SIG-M5 treated with dmso at 0.1 percent for 504 hours (cell line): ENCODE results near the gene CELA3A.
"Not testable (repeated sequence)": the region's sequence is repeated elsewhere in the genome, so short reads cannot be mapped to it uniquely, and the experiment has no call there.

Experiments
- DNase-seq: peaks from one replicate; lab custom pipeline; 2025; ENCODE audit not compliant: unreplicated experiment; lab: John Stamatoyannopoulos, UW

Gene CELA3A

GRCh38 chr1:21980515-21981220 is 20.8 kb upstream of the CELA3A start:
- not testable (repeated sequence) for DNase-seq

DNA sequence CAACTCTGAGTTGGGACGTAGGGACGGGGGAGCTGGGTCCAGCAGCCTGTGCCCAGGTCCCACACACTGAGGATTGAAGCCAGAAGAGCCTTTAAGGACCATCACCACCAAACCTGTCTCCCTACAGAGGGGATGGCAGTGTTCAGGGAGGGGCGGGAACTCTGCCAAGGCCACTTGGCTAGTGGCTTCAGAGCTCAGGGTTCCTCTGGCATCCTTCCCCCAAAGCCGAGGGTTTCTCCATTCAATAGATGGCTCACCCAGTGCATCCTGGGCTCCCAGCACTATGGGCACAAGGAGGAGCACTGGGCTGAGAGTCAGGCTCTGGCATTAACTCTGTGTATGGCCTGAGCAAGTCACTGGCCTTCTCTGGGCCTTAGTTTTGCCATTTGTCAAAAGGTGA is 20.2 kb upstream of the CELA3A start:
- DNase-seq, result not testable (repeated sequence)

DNA sequence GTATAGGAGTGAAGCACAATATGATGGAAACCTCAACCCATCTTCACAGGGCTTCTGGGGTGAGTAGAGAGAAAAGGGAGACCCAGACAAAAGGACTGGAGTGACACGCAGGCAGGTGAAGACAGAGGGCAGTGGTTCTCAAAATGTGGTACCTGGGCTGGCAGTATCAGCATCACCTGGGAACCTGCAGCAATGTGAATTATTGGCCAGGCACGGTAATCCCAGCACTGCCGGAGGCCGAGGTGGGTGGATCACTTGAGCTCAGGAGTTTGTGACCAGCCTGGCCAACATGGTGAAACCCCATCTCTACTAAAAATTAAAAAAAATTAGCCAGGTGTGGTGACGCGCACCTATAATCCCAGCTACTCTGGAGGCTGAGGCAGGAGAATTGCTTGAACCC is 19.3 kb upstream of the CELA3A start:
- DNase-seq, result not testable (repeated sequence)

DNA sequence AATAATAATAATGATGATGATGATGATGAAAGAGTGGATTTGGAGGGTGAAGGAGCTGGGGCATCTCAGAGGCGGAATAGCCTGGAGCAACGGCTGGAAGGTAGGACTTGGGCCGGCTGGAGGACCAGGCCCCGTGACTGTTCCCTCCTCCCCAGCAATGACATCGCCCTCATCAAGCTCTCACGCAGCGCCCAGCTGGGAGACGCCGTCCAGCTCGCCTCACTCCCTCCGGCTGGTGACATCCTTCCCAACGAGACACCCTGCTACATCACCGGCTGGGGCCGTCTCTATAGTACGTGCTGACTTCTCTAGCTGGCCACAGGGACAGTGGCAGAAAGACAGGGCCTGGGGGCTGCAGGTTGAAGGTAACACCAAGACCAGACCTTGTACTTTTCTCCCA is 17.9 kb upstream of the CELA3A start:
- DNase-seq, result not testable (repeated sequence)

DNA sequence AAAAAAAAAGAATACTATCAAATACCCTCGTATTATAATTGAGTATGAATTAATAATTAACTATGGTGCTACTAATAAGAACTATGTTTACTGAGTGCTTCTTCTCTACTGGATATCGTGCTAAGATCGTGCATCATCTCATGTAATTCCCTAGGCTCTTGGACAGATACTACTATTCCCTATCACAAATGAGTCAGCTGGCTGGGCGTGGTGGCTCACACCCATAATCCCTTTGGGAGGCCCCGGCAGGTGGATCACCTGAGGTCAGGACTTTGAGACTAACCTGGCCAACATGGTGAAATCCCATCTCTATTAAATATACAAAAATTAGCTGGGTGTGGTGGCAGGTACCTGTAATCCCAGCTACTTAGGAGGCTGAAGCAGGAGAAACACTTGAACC is 15.6 kb upstream of the CELA3A start:
- DNase-seq, result not testable (repeated sequence)

- DNase-seq, result not testable (repeated sequence)
Observed at GRCh38 chr1:21986386-21986785, 15.1 kb upstream of the CELA3A start.

GRCh38 chr1:21989672-21990393 is 11.6 kb upstream of the CELA3A start:
- DNase-seq, result not testable (repeated sequence)

DNA sequence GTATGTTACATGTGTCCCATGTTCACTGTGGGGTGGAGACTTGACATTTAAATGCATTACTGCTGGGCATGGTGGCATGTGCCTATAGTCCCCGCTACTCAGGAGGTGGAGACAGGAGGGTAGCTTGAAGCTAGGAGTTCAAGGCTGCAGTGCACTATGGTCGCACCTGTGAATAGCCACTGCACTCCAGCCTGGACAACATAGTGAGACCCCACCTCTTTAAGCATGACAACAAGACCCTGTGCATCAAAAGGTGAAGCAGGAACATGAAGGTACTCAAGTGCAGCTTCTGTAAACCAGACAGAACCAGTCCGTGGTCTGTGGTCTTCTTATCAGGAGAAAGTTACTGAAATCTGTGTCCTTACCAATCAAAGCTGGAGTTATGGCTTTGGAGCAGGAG is 9.3 kb upstream of the CELA3A start:
- not testable (repeated sequence) for DNase-seq

DNA sequence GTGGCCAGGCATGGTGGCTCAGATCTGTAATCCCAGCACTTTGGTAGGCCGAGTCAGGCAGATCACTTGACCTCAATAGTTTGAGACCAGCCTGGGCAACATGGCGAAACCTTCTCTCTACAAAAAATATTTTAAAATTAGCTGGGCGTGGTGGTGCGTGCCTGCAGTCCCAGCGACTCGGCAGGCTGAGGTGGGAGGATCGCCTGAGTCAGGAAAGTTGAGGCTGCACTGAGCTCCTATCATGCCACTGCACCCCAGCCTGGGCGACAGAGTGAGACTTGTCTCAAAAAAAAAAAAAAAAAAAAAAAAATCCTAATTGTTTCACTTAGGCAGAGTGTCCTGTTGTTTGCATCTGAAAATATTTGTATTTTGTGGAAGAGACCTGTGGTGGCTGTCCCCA is 6.7 kb upstream of the CELA3A start:
- DNase-seq, result not testable (repeated sequence)

GRCh38 chr1:21996663-21996970 is 4.8 kb upstream of the CELA3A start:
- DNase-seq, result not testable (repeated sequence)

- not testable (repeated sequence) for DNase-seq
Observed at GRCh38 chr1:21997891-21998623, 3.4 kb upstream of the CELA3A start.

GRCh38 chr1:21998624-21999294 is 2.7 kb upstream of the CELA3A start:
- not testable (repeated sequence) for DNase-seq

DNA sequence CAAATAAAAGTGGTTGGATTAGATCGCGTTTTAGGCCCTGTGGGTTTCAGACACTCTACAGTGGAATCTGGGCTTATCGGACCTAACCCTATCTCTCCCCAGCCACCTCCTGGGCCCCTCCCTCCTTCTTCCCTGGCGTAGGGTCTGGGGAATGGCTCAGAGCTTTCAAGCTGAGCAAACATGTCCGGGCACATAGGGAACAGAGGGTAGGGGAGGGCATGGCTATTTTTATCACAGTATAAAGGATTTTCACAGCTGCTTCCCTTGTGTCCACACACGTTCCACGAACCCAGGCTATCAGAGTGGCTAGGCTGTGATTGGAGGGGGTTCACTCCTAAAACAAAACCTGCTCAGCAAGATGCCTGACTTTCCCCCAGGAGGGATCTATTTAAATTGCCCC is 1.8 kb upstream of the CELA3A start:
- DNase-seq, result not testable (repeated sequence)

DNA sequence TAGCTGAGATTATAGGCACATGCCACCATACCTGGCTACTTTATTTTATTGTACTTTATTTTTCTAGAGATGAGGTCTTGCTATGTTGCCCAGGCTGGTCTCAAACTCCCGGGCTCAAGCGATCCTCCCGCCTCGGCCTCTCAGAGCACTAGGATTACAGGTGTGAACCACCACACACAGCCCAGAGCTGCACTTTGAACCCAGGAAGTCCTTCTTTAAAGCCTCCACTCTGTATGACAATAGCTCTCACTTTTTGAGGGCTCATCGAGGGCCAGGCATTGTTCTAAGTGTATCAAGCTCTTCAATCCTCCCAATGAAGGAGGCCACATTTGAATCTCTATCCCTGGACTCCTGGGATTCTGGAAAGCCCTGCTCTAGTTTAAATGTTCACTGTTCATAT is 1.0 kb downstream of the CELA3A start:
- not testable (repeated sequence) for DNase-seq

GRCh38 chr1:22002875-22003274 is 1.4 kb downstream of the CELA3A start:
- not testable (repeated sequence) for DNase-seq

- DNase-seq, result not testable (repeated sequence)
Observed at GRCh38 chr1:22003959-22004358, 2.5 kb downstream of the CELA3A start.

- not testable (repeated sequence) for DNase-seq
Observed at GRCh38 chr1:22005261-22006149, 4.0 kb downstream of the CELA3A start.

DNA sequence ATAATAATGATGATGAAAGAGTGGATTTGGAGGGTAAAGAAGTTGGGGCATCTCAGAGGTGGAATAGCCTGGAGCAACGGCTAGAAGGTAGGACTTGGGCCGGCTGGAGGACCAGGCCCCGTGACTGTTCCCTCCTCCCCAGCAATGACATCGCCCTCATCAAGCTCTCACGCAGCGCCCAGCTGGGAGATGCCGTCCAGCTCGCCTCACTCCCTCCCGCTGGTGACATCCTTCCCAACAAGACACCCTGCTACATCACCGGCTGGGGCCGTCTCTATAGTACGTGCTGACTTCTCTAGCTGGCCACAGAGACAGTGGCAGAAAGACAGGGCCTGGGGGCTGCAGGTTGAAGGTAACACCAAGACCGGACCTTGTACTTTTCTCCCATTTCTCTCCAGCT is 5.3 kb downstream of the CELA3A start:
- DNase-seq, result not testable (repeated sequence)

- not testable (repeated sequence) for DNase-seq
Observed at GRCh38 chr1:22007262-22007661, 5.8 kb downstream of the CELA3A start.

GRCh38 chr1:22009566-22009965 is 8.1 kb downstream of the CELA3A start:
- DNase-seq, result not testable (repeated sequence)
